C4-2B (cell line): ENCODE measurements around the gene SPACA1.

Experiments
- H3K27ac ChIP-seq: fragments of 450-650 bp; 2 replicates; pipeline ENCODE4 v1.5.1; 2017
- CTCF ChIP-seq: fragments of 450-650 bp; conservative IDR thresholded peaks from 2 replicates; pipeline ENCODE4 v1.5.1; 2017; ENCODE audit warnings: mild to moderate bottlenecking
- ZFX ChIP-seq: fragments of 450-650 bp; IDR thresholded peaks from 2 replicates; pipeline ENCODE4 v1.6.1; 2017

SPACA1 gene

GRCh38 chr6:88013554-88013953 is 34.1 kb upstream of the SPACA1 start:
- no peak overlapping the region for H3K27ac ChIP-seq
- TF ChIP-seq ZFX (no peak), CTCF (no peak)

GRCh38 chr6:88020439-88020838 is 27.2 kb upstream of the SPACA1 start:
- TF ChIP-seq ZFX (no peak), CTCF (no peak)
- no peak overlapping the region for H3K27ac ChIP-seq

GRCh38 chr6:88024696-88025095 is 22.9 kb upstream of the SPACA1 start:
- no peak for TF ChIP-seq ZFX
- no peak for TF ChIP-seq CTCF
- H3K27ac ChIP-seq, result no peak overlapping the region

- no peak overlapping the region for H3K27ac ChIP-seq
- TF ChIP-seq ZFX, result no peak
Observed at GRCh38 chr6:88031550-88031949, 16.1 kb upstream of the SPACA1 start.

- TF ChIP-seq CTCF, result no peak
- TF ChIP-seq ZFX, result no peak
Observed at GRCh38 chr6:88044530-88044929, 3.1 kb upstream of the SPACA1 start.

GRCh38 chr6:88045521-88046136 is 2.0 kb upstream of the SPACA1 start:
- TF ChIP-seq CTCF, result no peak
- TF ChIP-seq ZFX, result no peak
- H3K27ac ChIP-seq, result no peak overlapping the region

More at GRCh38 chr6:88044530-88044929, 3.1 kb upstream of the SPACA1 start:
- no peak overlapping the region for H3K27ac ChIP-seq

- TF ChIP-seq ZFX (no peak), CTCF (no peak)
- no peak overlapping the region for H3K27ac ChIP-seq
Observed at GRCh38 chr6:88048578-88048977, 937 bp downstream of the SPACA1 start.

GRCh38 chr6:88050140-88050818 is 2.6 kb downstream of the SPACA1 start:
- TF ChIP-seq ZFX (no peak), CTCF (no peak)
- H3K27ac ChIP-seq, result no peak overlapping the region
